Subcutaneous adipose tissue (tissue), 4 donors: ENCODE measurements around the gene COX8C. TPM values are rescaled to one million over a fixed set of nuclear protein-coding genes. Genes with fewer than 3 reads are reported as not detected.

Source experiments
- CTCF ChIP-seq: fragments of 450-650 bp; IDR thresholded peaks from one replicate; pipeline ENCODE4 v1.5.1; 2016; ENCODE audit warnings: low read depth, mild to moderate bottlenecking, control low read depth, antibody characterized with exemption, moderate library complexity
- total RNA-seq, 4 donors: library from RNA; depleted of rRNA; stranded (reverse); fragments of >200 nt; gene quantifications; one replicate each; pipeline ENCODE4 v1.1.0, GENCODE V29; 2016

COX8C gene
- total RNA-seq, 4 donors from 2014 or later, result not detected

- TF ChIP-seq CTCF, result no peak
Measured at GRCh38 chr14:93317210-93317874, 29.6 kb upstream of the COX8C start.

DNA sequence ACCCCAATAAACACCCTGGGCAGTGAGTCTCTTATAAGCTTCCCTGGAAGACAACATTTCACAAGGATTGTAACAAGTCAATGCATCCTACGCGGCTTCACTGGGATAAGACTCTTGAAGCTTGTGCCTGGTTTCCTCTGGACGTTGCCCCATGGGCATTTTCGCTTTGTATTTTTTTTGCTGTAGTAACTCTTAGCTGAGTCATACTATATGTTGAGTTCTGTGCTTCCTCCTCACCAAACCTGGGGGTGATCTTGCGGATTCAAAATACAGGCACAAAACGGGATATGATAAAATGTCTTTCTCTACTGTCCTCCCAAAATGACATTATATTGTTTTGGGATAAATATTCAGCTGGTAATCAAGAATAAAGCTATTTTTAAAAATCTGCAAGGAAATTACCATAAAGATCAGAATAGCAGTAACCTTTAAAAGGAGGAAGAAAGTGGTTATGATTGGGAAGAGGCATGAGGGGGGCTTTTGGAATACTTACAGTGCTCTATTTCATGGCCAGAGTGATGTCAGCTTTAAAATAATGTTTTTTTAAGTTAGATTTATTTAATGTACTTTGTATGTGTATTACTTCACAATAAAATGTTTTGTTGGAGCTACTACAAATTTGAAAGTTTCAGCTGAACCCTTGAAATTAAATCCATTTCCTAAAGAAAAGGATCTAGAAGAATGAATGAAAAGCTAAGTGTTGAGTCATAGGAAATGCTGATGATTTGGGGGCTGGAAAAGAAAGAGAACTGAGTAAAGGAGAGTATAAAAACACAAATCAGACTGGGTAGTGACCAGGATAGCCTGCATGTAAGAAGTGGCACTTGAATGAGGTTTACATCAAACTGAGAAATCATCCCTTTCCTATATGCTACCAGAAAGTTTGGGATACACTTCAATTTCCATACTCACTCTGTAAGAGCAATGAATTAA is 28.8 kb upstream of the COX8C start:
- no peak for TF ChIP-seq CTCF

- no peak for TF ChIP-seq CTCF
Measured at GRCh38 chr14:93318927-93319326, 28.1 kb upstream of the COX8C start.

DNA sequence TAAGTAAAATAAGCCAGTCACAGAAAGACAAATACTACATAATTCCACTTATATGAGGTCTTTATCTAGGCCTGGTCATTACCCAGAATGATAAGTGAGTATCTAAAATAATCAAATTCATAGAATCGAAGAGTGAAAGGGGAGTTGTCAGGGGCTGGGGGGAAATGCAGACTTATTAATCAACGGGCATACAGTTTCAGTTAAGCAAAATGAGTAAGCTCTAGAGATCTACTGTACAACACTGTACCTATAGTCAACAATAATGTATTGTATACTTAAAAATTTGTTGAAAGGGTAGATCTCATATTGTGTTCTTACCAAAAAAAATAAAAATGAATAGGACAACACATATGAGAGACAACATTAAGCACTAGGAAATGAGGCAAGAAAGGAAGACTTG is 27.5 kb upstream of the COX8C start:
- no peak for TF ChIP-seq CTCF

DNA sequence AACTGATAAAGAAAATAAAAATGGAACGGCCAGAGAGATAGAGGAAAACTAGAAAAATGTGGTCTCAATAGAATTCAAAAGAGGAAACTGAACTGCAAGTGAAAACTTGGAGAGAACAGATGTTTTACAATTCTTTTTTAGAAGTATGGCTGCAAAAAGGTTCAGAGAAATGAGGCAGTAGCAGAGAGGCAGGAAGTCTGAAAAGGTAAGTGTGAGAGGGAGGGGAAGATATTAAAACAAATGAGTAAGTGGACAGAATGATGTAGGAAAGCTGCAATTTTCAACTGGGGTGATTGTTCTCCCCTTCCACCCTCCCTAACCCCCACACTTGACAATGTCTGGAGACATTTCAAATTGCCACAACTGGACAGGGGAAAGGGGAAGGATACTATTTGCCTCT is 27.0 kb upstream of the COX8C start:
- no peak for TF ChIP-seq CTCF

DNA sequence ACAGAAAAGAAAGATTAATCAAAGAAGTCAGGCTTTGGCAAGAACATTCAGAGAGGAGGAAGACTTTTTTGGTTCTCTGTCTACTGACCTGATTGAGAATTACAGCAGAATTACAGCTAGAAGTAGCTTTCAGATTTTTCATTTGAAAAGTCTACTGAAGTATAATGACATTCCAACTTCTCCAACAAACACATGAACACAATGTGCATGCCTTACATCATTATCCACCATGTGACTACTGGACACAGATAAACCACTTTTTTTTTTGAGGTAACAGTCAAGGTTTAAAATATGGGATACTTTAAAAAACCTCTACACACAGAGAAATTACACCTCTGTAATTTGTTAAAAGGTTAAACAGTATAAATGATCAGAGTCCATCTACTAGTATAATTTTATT is 26.5 kb upstream of the COX8C start:
- no peak for TF ChIP-seq CTCF

GRCh38 chr14:93322929-93323599 is 23.9 kb upstream of the COX8C start:
- TF ChIP-seq CTCF, result no peak
